ENCODE measurements around the gene IL37. TPM values are rescaled to one million over a fixed set of nuclear protein-coding genes. Genes with fewer than 3 reads are reported as not detected.
A peak's percentile ranks its signal among the peaks of the same experiment; 100 is the strongest.

The IL37 gene
- total RNA-seq, result not detected

GRCh38 chr2:112910865-112911264 is at the start of gene IL37:
Gene IL37, plus strand, starts transcription at chr2:112911165. Its CDS starts 1,848 bp downstream, at chr2:112913013.
- H3K4me1 ChIP-seq, result no peaks in the 10 kb centered on the region
- no peaks in the 10 kb centered on the region for H3K9me3 ChIP-seq
- no peak within 1 kb of the TSS for H3K4me3 ChIP-seq
- no peak within 1 kb of the TSS for H3K27ac ChIP-seq
- H3K36me3 ChIP-seq, result no peaks in the 10 kb centered on the region
- no peak for DNase-seq (ENCODE audit: low spot score)
- TF ChIP-seq CTCF (IDR thresholded peaks at IDR 0.05), result no peak
- no peaks in the 10 kb centered on the region for H3K27me3 ChIP-seq

GRCh38 chr2:112864072-112864471 is 46.9 kb upstream of the IL37 start:
- no peak overlapping the region for H3K27ac ChIP-seq
- peaks cover 0 to 15% of the 10 kb centered on the region in 2 donors for H3K9me3 ChIP-seq
- peaks cover 0 to under 1% of the 10 kb centered on the region in 2 donors for H3K4me1 ChIP-seq
- DNase-seq (ENCODE audit: low spot score), result no peak
- H3K36me3 ChIP-seq, result no peaks in the 10 kb centered on the region
- TF ChIP-seq CTCF (IDR thresholded peaks at IDR 0.05), result no peak
- no peak overlapping the region for H3K4me3 ChIP-seq
- H3K27me3 ChIP-seq, result no peaks in the 10 kb centered on the region

GRCh38 chr2:112866128-112866835 is 44.7 kb upstream of the IL37 start:
- Histone ChIP-seq H3K9me3 (no peaks in the 10 kb centered on the region), H3K36me3 (no peaks in the 10 kb centered on the region), H3K27me3 (no peaks in the 10 kb centered on the region), H3K27ac (no peak overlapping the region), H3K4me3 (no peak overlapping the region), H3K4me1 (peaks cover 0 to 8% of the 10 kb centered on the region in 2 donors)
- DNase-seq (ENCODE audit: low spot score), result no peak
- TF ChIP-seq CTCF (IDR thresholded peaks at IDR 0.05), result no peak

- Histone ChIP-seq H3K27me3 (no peaks in the 10 kb centered on the region), H3K36me3 (no peaks in the 10 kb centered on the region), H3K4me3 (no peak overlapping the region), H3K9me3 (peaks cover 0 to 9% of the 10 kb centered on the region in 2 donors), H3K4me1 (peaks cover 0 to 8% of the 10 kb centered on the region in 2 donors), H3K27ac (no peak overlapping the region)
- DNase-seq (ENCODE audit: low spot score), result no peak
- no peak for TF ChIP-seq CTCF (IDR thresholded peaks at IDR 0.05)
Observed at GRCh38 chr2:112867701-112868631, 43.0 kb upstream of the IL37 start.

GRCh38 chr2:112869258-112869842 is 41.6 kb upstream of the IL37 start:
- no peaks in the 10 kb centered on the region for H3K27me3 ChIP-seq
- DNase-seq (ENCODE audit: low spot score), result peak; percentile 78
- H3K9me3 ChIP-seq, result peaks cover 0 to 9% of the 10 kb centered on the region in 2 donors
- H3K4me1 ChIP-seq, result peaks cover 0 to 8% of the 10 kb centered on the region in 2 donors
- H3K4me3 ChIP-seq, result no peak overlapping the region
- TF ChIP-seq CTCF (IDR thresholded peaks at IDR 0.05), result no peak
- H3K36me3 ChIP-seq, result no peaks in the 10 kb centered on the region
- H3K27ac ChIP-seq, result no peak overlapping the region

Data from right atrium auricular region (tissue), 2 donors.